Measurements from ENCODE around the gene LYPD4. TPM values are rescaled to one million over a fixed set of nuclear protein-coding genes. Genes with fewer than 3 reads are reported as not detected.
"Not testable (repeated sequence)": the region's sequence is repeated elsewhere in the genome, so short reads cannot be mapped to it uniquely, and the experiment has no call there.

LYPD4 gene
- total RNA-seq, 3 donors from 2014 or later = not detected

GRCh38 chr19:41810301-41810700, 34.2 kb downstream of the LYPD4 start:
- DNase-seq (no peak), ATAC-seq (no peak)
- H3K9me3 Mint-ChIP-seq = no peaks in the 10 kb centered on the region
- H3K4me3 Mint-ChIP-seq = no peak overlapping the region
- H3K4me1 Mint-ChIP-seq (ENCODE audit: low read depth) = peaks cover under 1% of the 10 kb centered on the region
- H3K27me3 Mint-ChIP-seq (ENCODE audit: low read depth) = peaks cover 31% of the 10 kb centered on the region
- no peaks in the 10 kb centered on the region for H3K36me3 Mint-ChIP-seq (ENCODE audit: insufficient read depth)

- no peak overlapping the region for H3K4me3 Mint-ChIP-seq
- no peaks in the 10 kb centered on the region for H3K4me1 Mint-ChIP-seq (ENCODE audit: low read depth)
- DNase-seq (no peak), ATAC-seq (no peak)
- peaks cover 31% of the 10 kb centered on the region for H3K27me3 Mint-ChIP-seq (ENCODE audit: low read depth)
- H3K36me3 Mint-ChIP-seq (ENCODE audit: insufficient read depth) = no peaks in the 10 kb centered on the region
- no peaks in the 10 kb centered on the region for H3K9me3 Mint-ChIP-seq
These were observed 35.6 kb downstream of the LYPD4 start for GRCh38 chr19:41808663-41809566.

- ATAC-seq (no peak), DNase-seq (no peak)
- H3K27me3 Mint-ChIP-seq (ENCODE audit: low read depth) = peaks cover 31% of the 10 kb centered on the region
- H3K36me3 Mint-ChIP-seq (ENCODE audit: insufficient read depth) = no peaks in the 10 kb centered on the region
- no peak overlapping the region for H3K4me3 Mint-ChIP-seq
- no peaks in the 10 kb centered on the region for H3K9me3 Mint-ChIP-seq
- H3K4me1 Mint-ChIP-seq (ENCODE audit: low read depth) = peaks cover 1% of the 10 kb centered on the region
These were observed 37.3 kb downstream of the LYPD4 start for GRCh38 chr19:41807176-41807575.

GRCh38 chr19:41804336-41804735, 40.1 kb downstream of the LYPD4 start:
- ATAC-seq (no peak), DNase-seq (no peak)
- peaks cover 6% of the 10 kb centered on the region for H3K4me1 Mint-ChIP-seq (ENCODE audit: low read depth)
- H3K9me3 Mint-ChIP-seq = no peaks in the 10 kb centered on the region
- no peaks in the 10 kb centered on the region for H3K36me3 Mint-ChIP-seq (ENCODE audit: insufficient read depth)
- no peak overlapping the region for H3K4me3 Mint-ChIP-seq
- H3K27me3 Mint-ChIP-seq (ENCODE audit: low read depth) = peaks cover 28% of the 10 kb centered on the region

GRCh38 chr19:41802770-41803169, 41.7 kb downstream of the LYPD4 start:
- no peak for ATAC-seq
- DNase-seq = no peak
- H3K36me3 Mint-ChIP-seq (ENCODE audit: insufficient read depth) = no peaks in the 10 kb centered on the region
- peaks cover 23% of the 10 kb centered on the region for H3K27me3 Mint-ChIP-seq (ENCODE audit: low read depth)
- H3K4me1 Mint-ChIP-seq (ENCODE audit: low read depth) = peaks cover 6% of the 10 kb centered on the region
- H3K4me3 Mint-ChIP-seq = no peak overlapping the region
- H3K9me3 Mint-ChIP-seq = no peaks in the 10 kb centered on the region

- Mint-ChIP-seq H3K9me3 (no peaks in the 10 kb centered on the region), H3K27me3 (ENCODE audit: low read depth) (peaks cover 21% of the 10 kb centered on the region), H3K4me1 (ENCODE audit: low read depth) (peaks cover 6% of the 10 kb centered on the region), H3K36me3 (ENCODE audit: insufficient read depth) (no peaks in the 10 kb centered on the region), H3K4me3 (no peak overlapping the region)
- DNase-seq (no peak), ATAC-seq (no peak)
These were observed 42.7 kb downstream of the LYPD4 start for GRCh38 chr19:41801792-41802211.

GRCh38 chr19:41801031-41801430, 43.5 kb downstream of the LYPD4 start:
- ATAC-seq (no peak), DNase-seq (no peak)
- Mint-ChIP-seq H3K4me3 (no peak overlapping the region), H3K9me3 (no peaks in the 10 kb centered on the region), H3K36me3 (ENCODE audit: insufficient read depth) (no peaks in the 10 kb centered on the region), H3K4me1 (ENCODE audit: low read depth) (peaks cover 6% of the 10 kb centered on the region), H3K27me3 (ENCODE audit: low read depth) (peaks cover 18% of the 10 kb centered on the region)

GRCh38 chr19:41799444-41800000, 45.0 kb downstream of the LYPD4 start:
- no peaks in the 10 kb centered on the region for H3K36me3 Mint-ChIP-seq (ENCODE audit: insufficient read depth)
- no peaks in the 10 kb centered on the region for H3K9me3 Mint-ChIP-seq
- H3K4me1 Mint-ChIP-seq (ENCODE audit: low read depth) = peaks cover 6% of the 10 kb centered on the region
- H3K27me3 Mint-ChIP-seq (ENCODE audit: low read depth) = peaks cover 17% of the 10 kb centered on the region
- ATAC-seq = no peak
- no peak for DNase-seq
- H3K4me3 Mint-ChIP-seq = no peak overlapping the region

- ATAC-seq (no peak), DNase-seq (no peak)
- peaks cover 35% of the 10 kb centered on the region for H3K27me3 Mint-ChIP-seq (ENCODE audit: low read depth)
- no peaks in the 10 kb centered on the region for H3K9me3 Mint-ChIP-seq
- no peak overlapping the region for H3K4me3 Mint-ChIP-seq
- H3K4me1 Mint-ChIP-seq (ENCODE audit: low read depth) = peaks cover 3% of the 10 kb centered on the region
- no peaks in the 10 kb centered on the region for H3K36me3 Mint-ChIP-seq (ENCODE audit: insufficient read depth)
These were observed 47.6 kb downstream of the LYPD4 start for GRCh38 chr19:41796901-41797300.

- DNase-seq = no peak
- no peaks in the 10 kb centered on the region for H3K4me1 Mint-ChIP-seq (ENCODE audit: low read depth)
- H3K36me3 Mint-ChIP-seq (ENCODE audit: insufficient read depth) = no peaks in the 10 kb centered on the region
- peaks cover 36% of the 10 kb centered on the region for H3K27me3 Mint-ChIP-seq (ENCODE audit: low read depth)
- no peaks in the 10 kb centered on the region for H3K9me3 Mint-ChIP-seq
- ATAC-seq = no peak
- no peak within 1 kb of the TSS for H3K4me3 Mint-ChIP-seq
These were observed 48.1 kb downstream of the LYPD4 start, which contains the start of gene CEACAM3 for GRCh38 chr19:41796362-41796761. TSS of gene CEACAM3 (plus strand) at chr19:41796587. CDS start at chr19:41796678, 91 bp downstream.

- DNase-seq (peak; percentile 62), ATAC-seq (peak; percentile 88 to 91)
- Mint-ChIP-seq H3K27me3 (ENCODE audit: low read depth) (peaks cover 35% of the 10 kb centered on the region), H3K4me1 (ENCODE audit: low read depth) (no peaks in the 10 kb centered on the region), H3K9me3 (no peaks in the 10 kb centered on the region), H3K36me3 (ENCODE audit: insufficient read depth) (no peaks in the 10 kb centered on the region), H3K4me3 (no peak overlapping the region)
These were observed 49.4 kb downstream of the LYPD4 start for GRCh38 chr19:41795031-41795461.

GRCh38 chr19:41793414-41793727, 51.1 kb downstream of the LYPD4 start:
- DNase-seq = no peak
- H3K9me3 Mint-ChIP-seq = no peaks in the 10 kb centered on the region
- H3K4me1 Mint-ChIP-seq (ENCODE audit: low read depth) = no peaks in the 10 kb centered on the region
- H3K4me3 Mint-ChIP-seq = no peak overlapping the region
- no peaks in the 10 kb centered on the region for H3K36me3 Mint-ChIP-seq (ENCODE audit: insufficient read depth)
- peaks cover 42% of the 10 kb centered on the region for H3K27me3 Mint-ChIP-seq (ENCODE audit: low read depth)
- ATAC-seq = no peak

- no peaks in the 10 kb centered on the region for H3K36me3 Mint-ChIP-seq (ENCODE audit: insufficient read depth)
- H3K9me3 Mint-ChIP-seq = no peaks in the 10 kb centered on the region
- peaks cover 42% of the 10 kb centered on the region for H3K27me3 Mint-ChIP-seq (ENCODE audit: low read depth)
- H3K4me1 Mint-ChIP-seq (ENCODE audit: low read depth) = no peaks in the 10 kb centered on the region
- ATAC-seq (peak; percentile 52 to 64), DNase-seq (peak; percentile 58)
- no peak overlapping the region for H3K4me3 Mint-ChIP-seq
These were observed 51.7 kb downstream of the LYPD4 start for GRCh38 chr19:41792513-41793413.

GRCh38 chr19:41789053-41789452, 55.4 kb downstream of the LYPD4 start:
- H3K27me3 Mint-ChIP-seq (ENCODE audit: low read depth) = peaks cover 64% of the 10 kb centered on the region
- DNase-seq; H3K9me3 Mint-ChIP-seq; H3K36me3 Mint-ChIP-seq (ENCODE audit: insufficient read depth); ATAC-seq; H3K4me3 Mint-ChIP-seq: not testable (repeated sequence)
- H3K4me1 Mint-ChIP-seq (ENCODE audit: low read depth) = peaks cover 17% of the 10 kb centered on the region
